Cardiac fibroblast (primary cell): ENCODE data around the gene LRBA.
A peak's percentile ranks its signal among the peaks of the same experiment; 100 is the strongest.

Experiments used
- DNase-seq, 2 donors: peaks; one replicate each; pipeline versions ENCODE4 v3.0.0 to v3.0.0-alpha.2; 2010; ENCODE audit warnings: low read depth in 2 of 2
- H3K4me3 ChIP-seq, 2 donors: replicated peaks in 1 of 2; 1 replicate in 1 of 2; 2 replicates in 1 of 2; pipeline ENCODE4 v1.5.1; 2011; ENCODE audit warnings: low read depth in 2 of 2, low read length in 2 of 2, mild to moderate bottlenecking in 2 of 2, moderate library complexity in 1 of 2
- TF ChIP-seq, protein P1 (sequence below): IDR thresholded peaks from one replicate; pipeline ENCODE4 v1.5.1; 2011; ENCODE audit warnings: low read depth, mild to moderate bottlenecking, low read length, inconsistent platforms

The LRBA gene

DNA sequence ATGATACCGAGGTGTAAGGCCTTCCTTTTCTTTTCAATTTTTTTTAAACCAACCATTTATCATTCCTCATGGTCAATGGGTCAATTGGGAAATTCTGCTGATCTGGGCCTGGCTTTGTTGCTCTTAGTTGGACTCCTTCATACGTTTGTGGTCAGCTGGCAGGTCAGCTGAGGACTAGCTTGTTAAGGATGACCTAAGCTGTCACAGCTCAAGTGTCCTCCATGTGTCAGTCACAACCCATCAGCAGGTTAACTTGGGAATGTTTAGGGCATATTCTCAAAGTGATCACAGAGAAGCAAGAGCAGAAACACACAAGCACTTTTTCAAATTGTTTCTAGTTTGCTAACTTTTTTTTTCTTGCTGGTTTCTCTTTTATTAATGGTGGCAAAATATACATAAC is 550.6 kb downstream of the LRBA start:
- TF ChIP-seq, protein P1, sequence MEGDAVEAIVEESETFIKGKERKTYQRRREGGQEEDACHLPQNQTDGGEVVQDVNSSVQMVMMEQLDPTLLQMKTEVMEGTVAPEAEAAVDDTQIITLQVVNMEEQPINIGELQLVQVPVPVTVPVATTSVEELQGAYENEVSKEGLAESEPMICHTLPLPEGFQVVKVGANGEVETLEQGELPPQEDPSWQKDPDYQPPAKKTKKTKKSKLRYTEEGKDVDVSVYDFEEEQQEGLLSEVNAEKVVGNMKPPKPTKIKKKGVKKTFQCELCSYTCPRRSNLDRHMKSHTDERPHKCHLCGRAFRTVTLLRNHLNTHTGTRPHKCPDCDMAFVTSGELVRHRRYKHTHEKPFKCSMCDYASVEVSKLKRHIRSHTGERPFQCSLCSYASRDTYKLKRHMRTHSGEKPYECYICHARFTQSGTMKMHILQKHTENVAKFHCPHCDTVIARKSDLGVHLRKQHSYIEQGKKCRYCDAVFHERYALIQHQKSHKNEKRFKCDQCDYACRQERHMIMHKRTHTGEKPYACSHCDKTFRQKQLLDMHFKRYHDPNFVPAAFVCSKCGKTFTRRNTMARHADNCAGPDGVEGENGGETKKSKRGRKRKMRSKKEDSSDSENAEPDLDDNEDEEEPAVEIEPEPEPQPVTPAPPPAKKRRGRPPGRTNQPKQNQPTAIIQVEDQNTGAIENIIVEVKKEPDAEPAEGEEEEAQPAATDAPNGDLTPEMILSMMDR, result no peak
- H3K4me3 ChIP-seq, result no peak overlapping the region
- no peak for DNase-seq

DNA sequence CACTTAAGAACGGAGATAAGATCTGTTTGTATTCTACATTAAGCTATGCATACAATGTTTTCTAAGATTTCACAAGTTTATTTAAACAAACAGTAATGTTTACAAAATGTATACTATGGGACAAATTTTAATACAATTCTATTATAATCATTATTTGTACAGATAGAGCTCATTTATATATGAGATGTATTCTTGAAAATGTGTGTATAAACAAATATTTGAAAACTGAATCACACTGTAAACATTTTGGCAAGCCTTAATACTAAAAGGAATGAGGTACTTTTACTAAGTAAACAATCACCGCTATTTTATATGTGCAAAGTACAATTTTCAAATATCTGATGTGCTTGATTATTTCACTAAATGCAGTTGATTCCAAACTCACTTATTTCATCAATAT is 552.3 kb downstream of the LRBA start:
- TF ChIP-seq, protein P1, result no peak
- no peak overlapping the region for H3K4me3 ChIP-seq
- peak in 1 of 2 donors; percentile 34 for DNase-seq

DNA sequence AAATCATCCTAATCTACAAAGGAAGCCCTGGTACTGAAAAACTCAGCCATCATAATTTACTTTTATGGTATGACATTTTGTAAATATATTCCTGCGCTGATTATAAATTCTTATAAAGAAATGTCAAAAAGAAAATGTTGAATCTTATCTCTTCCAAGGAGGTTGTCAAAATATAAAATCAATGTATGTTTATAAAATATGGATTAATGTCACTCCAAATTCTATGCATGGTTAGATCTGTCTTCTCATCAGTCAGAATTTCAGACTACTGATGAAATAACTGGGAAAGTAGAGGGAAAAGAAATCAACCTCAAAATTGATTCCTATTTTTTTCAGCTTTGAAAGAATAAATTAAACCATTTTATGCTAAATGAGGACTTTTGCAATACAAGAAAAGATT is 553.1 kb downstream of the LRBA start:
- H3K4me3 ChIP-seq, result no peak overlapping the region
- no peak for DNase-seq
- TF ChIP-seq, protein P1, result no peak

DNA sequence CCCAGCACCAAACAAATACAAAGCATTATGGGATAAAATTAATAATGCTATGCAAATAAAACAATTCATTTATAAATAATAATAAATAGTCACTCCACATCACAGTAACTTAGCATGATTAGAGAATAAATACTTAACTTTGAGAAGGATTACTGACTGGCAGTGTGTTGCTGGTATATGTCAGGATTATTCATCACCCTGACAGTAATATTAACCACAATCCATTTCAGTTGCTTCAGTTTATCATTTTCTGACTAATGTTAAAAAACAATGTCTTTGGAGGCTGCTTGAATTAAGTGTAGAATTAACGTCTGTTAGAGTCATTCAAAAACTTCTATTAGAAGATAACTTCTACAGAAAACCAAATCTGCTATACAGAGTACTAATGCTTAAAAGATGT is 557.3 kb downstream of the LRBA start:
- H3K4me3 ChIP-seq, result no peak overlapping the region
- peak; percentile 10 to 21 for DNase-seq
- TF ChIP-seq, protein P1, result no peak

DNA sequence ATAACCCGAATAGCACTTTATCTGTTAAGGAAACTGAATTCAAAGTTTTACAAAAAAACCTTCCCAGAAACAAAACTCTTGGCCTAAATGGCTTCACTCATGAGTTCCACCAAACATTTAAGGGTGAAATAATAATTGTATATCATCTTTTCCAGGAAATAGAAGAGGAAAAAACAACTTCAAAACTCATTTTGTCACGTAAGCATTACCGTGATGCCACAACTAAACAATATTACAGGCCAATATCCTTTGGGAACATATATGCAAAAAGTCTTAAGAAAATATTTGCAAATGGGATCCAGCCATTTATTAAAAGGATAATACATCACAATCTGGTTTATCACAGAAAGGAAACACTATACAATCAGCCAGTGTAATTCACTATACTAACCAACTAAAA is 563.2 kb downstream of the LRBA start:
- DNase-seq, result no peak
- TF ChIP-seq, protein P1, result no peak
- no peak overlapping the region for H3K4me3 ChIP-seq

DNA sequence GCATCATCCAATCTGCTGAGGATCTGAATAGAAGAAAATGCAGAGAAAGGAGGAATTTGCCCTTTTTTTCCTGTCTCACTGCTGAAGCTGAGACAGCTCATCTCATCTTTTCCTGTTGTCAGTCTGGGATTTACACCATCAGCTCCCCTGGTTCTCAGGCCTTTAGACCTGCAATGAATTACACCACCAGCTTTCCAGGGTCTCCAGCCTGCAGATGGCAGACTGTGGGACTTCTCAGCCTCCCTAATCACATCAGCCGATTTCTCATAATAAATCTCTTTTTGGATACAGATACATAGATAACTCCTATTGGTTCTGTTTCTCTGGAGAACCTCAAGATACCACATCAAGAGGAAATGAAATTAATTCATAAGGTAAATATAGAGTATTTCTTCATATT is 567.7 kb downstream of the LRBA start:
- H3K4me3 ChIP-seq, result no peak overlapping the region
- DNase-seq, result no peak
- TF ChIP-seq, protein P1, result no peak

DNA sequence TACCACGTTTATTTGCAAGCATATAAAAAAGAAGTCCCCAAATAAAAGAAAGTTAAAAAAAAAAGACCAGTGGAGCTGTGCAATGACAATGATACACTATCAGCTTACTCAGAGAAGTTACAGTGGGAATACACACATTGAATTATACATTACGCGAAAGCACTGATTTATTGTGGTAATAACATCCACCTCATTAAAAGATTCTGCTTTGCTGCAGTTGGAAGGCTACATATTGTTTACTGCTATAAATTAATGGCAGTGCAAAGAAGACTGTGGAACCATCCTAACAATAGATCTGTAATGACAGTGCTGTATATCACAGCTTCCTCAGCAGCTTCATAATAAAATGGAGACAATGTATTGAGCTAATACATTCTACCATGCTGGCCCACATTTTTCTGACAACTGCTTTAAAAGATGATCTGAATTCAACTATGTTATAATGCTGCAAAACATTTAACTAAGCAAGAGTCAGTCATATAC is 575.6 kb downstream of the LRBA start:
- TF ChIP-seq, protein P1, result no peak
- H3K4me3 ChIP-seq, result no peak overlapping the region
- DNase-seq, result no peak
